GM18861 (cell line): ENCODE measurements around the gene HSD11B1.

Source experiments
- ATAC-seq: cut with Tn5 transposase; IDR thresholded peaks from one replicate; pipeline ENCODE4 v1.9.1; 2021; ENCODE audit not compliant: unreplicated experiment

Gene HSD11B1

GRCh38 chr1:209704584-209704983 is at the start of gene HSD11B1:
HSD11B1 (plus strand) TSS chr1:209704846; CDS start chr1:209704943, 97 bp downstream.
- no peak for ATAC-seq

DNA sequence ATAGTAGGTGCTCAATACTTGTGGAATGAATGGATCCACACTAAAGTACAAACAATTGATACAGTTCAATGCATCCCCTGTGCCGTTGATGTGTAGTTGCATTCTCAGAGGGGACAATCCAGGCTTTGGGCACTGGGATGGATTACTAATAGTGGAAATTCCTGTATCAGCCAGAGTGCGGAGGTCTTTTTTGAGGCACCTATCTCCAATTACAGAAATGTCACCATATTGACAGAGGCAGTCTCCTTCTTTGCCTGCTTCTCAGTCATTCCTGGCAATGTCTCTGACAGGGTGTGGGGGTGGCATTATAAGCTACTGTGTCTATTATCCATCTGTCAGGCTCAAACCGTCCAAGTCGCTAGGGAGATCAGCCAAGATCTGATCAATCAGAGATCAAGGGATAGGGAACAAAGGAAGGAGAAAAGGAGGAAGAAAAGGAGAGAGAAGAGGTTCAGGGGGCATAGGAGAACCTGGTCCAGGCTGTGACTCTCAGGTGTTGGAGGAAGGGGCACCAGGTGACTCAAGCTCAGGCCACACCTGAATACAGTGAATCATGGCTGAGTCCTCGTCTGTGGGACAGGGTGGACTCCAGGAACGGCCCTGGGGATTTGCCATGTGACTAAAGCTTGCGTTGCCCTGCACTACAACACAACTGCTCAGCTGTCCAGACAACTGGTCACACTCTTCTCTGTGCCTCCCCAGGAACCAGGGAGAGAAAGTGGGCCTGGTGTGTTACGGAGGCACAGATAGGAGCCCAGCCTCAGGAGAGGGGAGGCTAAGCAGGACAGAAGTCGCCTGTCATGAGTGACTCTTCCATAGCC is 49.0 kb upstream of the HSD11B1 start:
- no peak for ATAC-seq

- ATAC-seq = peak; percentile 43
These were observed 47.3 kb upstream of the HSD11B1 start for GRCh38 chr1:209657140-209657879.

- no peak for ATAC-seq
These were observed 46.7 kb upstream of the HSD11B1 start for GRCh38 chr1:209657918-209658317.

DNA sequence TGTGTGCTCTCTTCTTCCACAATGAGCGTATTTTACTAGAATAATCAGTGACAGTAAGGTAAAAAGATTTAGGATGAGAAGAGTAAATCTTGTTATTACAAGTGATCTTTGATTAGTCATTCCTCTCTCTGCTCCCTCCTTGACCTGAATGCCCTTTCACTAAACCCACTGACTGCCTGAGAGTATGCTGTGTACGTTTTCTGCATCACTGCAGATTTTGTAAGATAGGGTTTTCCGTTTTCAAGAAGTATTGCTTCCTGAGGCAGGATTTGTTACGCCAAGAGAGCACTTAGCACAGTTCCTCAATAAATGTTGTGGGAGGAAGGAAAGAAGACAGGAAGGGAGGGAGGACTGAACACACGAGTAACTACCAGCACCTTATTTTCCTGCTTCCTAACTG is 44.7 kb upstream of the HSD11B1 start:
- peak; percentile 86 for ATAC-seq

DNA sequence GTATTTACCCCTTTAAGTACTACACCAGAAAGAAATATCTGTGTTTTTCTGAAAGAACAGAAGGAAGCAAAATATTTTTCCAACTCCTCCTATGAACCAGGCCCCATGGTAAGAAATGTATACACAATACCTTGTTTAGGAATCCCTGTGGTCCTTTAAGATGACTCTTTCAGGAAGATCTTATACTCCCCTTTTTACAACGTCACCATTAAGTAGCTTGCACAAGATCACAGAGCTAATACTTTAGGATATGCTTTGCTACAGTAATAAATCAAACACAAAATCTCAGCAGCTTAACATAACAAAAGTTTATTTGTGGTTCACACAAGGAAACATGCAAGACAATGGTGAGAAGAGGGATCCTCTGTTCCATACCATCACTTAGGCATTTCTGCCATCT is 43.6 kb upstream of the HSD11B1 start:
- no peak for ATAC-seq

DNA sequence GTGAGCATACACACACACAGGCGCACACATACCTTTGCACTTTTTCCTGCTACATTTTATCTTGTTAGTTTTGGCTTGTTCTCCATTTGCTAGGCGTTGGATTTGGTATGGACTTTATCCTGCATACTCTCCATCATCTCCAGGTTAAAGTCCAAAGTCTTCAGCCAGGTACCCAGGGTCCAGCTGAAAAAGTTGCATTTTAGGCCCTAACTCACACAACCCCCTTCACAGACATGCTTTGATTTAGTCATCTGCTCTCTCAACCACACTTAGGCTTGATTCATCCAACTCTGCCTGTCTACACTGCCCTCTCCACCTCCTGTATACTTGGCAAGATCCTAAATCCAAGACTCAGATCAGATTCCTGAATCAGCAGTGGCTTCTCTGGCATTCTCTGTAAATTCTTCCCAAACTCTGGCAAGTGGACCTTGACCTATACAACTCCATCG is 41.7 kb upstream of the HSD11B1 start:
- ATAC-seq = no peak

GRCh38 chr1:209667103-209667502 is 37.5 kb upstream of the HSD11B1 start:
- ATAC-seq = no peak

DNA sequence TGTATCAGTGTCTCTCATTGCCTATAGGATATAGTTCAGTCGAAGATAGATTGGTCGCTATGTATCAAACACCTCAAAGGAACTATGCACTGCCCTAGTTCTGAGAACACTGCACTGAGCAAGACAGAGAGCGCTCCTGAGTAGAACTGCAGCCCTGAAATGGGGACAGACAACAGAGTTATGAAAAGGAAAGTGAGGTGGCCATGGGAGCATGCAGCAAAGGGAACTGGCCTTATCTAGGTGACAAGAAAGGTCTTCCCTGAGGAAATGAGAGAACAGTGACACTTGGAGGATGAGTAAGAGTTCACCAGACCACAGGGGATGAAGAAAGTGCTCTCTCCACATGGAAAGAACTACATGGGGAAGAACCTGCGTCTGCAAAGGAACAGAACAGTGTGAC is 36.9 kb upstream of the HSD11B1 start:
- no peak for ATAC-seq

GRCh38 chr1:209670441-209671082 is 34.1 kb upstream of the HSD11B1 start:
- no peak for ATAC-seq

- peak; percentile 93 for ATAC-seq
These were observed 31.7 kb upstream of the HSD11B1 start for GRCh38 chr1:209672705-209673630.

DNA sequence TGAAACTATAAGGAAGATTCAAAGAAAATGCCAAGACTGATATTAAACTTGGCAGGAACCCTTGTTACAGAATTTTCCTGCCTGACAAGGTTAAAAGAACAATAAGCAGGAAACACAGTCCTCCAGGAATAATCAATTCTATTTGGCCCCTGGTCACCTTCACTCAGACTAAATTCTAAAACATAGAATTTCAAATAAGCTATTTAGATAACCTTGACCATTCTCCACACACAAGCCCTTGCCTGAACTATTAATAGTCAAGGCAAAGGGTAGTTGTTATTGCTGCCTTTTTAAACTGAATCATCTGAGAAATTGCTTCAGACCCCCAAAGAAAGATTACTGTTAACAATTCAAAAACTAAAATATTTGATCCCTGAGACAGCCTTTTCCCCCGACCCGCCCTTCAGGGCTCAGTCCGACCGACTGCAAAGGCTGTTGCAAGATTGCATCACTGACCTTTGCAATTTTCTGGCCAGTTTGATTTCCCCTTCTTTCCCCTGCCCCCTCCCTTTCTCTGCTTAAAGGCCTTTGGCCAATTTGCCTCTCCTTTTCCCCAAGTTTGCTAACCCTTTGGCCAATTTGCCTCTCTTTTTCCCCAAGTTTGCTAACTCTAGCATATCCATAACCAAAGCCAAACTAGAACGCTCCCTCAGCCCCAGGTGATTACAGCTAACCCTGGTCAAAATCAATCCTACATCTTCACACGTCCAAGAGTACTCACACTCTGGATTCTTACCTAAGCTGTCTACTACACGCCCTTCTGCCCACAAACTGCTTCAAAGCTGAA is 30.8 kb upstream of the HSD11B1 start:
- ATAC-seq = no peak

GRCh38 chr1:209674957-209675564 is 29.6 kb upstream of the HSD11B1 start, which contains the start of gene G0S2:
G0S2 (plus strand) TSS chr1:209675412; CDS start chr1:209675685, 273 bp downstream.
- no peak for ATAC-seq

DNA sequence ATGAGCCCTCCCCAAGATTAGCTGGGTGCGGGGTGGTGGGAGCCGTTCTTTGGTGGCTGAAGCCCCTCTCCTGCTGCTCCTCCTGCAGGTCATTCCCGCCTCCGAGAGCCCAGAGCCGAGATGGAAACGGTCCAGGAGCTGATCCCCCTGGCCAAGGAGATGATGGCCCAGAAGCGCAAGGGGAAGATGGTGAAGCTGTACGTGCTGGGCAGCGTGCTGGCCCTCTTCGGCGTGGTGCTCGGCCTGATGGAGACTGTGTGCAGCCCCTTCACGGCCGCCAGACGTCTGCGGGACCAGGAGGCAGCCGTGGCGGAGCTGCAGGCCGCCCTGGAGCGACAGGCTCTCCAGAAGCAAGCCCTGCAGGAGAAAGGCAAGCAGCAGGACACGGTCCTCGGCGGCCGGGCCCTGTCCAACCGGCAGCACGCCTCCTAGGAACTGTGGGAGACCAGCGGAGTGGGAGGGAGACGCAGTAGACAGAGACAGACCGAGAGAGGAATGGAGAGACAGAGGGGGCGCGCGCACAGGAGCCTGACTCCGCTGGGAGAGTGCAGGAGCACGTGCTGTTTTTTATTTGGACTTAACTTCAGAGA is 29.0 kb upstream of the HSD11B1 start:
- no peak for ATAC-seq

DNA sequence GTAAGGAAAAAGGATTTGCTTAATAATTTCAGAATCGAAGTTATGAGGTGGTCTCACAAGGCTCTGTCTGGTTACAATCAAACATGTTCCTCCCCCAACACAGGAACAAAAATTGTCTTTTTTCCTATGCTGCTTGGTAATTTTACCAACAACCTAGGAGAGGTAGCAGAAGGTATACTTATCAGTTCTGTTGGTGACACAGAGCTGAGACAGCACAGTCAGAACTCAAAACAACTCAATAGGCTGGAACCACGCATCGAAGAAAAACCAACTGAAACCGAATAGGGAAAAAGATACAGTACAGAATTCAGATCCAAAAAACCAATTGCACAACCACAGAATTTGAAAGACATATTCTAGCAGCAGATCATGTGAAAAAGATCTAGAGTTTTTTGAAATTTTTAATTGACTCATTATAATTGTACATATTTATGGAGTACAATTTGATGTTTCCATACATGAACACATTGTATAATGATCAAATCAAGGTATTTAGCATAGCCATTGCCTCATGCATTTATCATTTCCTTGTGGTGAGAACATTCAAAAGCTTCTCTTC is 25.6 kb upstream of the HSD11B1 start:
- ATAC-seq = no peak

GRCh38 chr1:209685821-209686220 is 18.8 kb upstream of the HSD11B1 start:
- ATAC-seq = peak; percentile 54

- no peak for ATAC-seq
These were observed 18.3 kb upstream of the HSD11B1 start for GRCh38 chr1:209686322-209686721.

DNA sequence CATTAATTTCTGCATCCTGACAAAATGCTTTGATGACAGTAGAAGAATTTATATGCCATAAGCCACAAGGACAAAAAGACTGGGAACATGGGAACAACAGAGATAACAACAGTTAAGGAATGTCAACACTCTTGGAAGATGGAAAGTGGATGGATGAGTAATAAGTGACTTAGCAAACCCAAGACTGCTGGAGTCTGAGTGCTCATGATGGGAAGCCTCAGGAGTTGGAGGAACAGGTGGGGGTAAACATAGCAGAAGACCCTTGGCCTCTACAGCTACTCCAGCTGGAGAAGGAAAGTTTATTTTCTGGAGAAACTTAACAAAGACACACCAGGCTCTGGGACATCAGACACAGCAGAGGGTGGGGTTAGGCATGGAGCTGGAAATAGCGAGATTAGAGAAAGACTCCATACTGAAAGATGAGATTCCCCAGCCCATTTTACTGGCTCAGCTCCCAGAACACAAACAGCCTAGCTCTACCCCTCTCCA is 15.9 kb upstream of the HSD11B1 start:
- ATAC-seq = no peak
